Measurements from ENCODE around the gene DLG2. TPM values are rescaled to one million over a fixed set of nuclear protein-coding genes. Genes with fewer than 3 reads are reported as not detected.

The DLG2 gene
- total and polyA plus RNA-seq, 2 of the 8 experiments (the other 6 are each of a cell fraction or from before 2014, with no cell fraction given), result 1.7 to 14.3 TPM

GRCh38 chr11:83685730-83686129 lies 1941.4 kb downstream of the DLG2 start:
- H4K8ac ChIP-seq (ENCODE audit: extremely low read depth, insufficient read depth, low read length), result no peak overlapping the region
- H3K79me2 ChIP-seq (ENCODE audit: control insufficient read depth in 1 of 2, insufficient read depth in 2 of 2, low read length in 2 of 2), result no peaks in the 10 kb centered on the region
- H3K23me2 ChIP-seq (ENCODE audit: low read depth, low read length), result no peaks in the 10 kb centered on the region
- H3K14ac ChIP-seq (ENCODE audit: insufficient read length), result no peak overlapping the region
- no peak overlapping the region for H3K9ac ChIP-seq (replicated peaks in 1 of 4; ENCODE audit: extremely low read depth in 1 of 4, low read depth in 3 of 4, low read length in 3 of 4)
- no peak overlapping the region for H2BK5ac ChIP-seq (ENCODE audit: low read depth, low read length)
- POLR2A ChIA-PET (ENCODE audit: partially characterized antibody), result no interaction called here
- no peaks in the 10 kb centered on the region for H3K36me3 ChIP-seq (ENCODE audit: control insufficient read depth in 2 of 4, insufficient read depth in 4 of 4, low read length in 3 of 4)
- FAIRE-seq, result no peak
- H3K27me3 ChIP-seq (replicated peaks in 1 of 4; ENCODE audit: control insufficient read depth in 3 of 4, extremely low read depth in 1 of 4, insufficient read depth in 3 of 4, low read length in 3 of 4), result no peaks in the 10 kb centered on the region
- no peaks in the 10 kb centered on the region for H3K9me3 ChIP-seq (ENCODE audit: insufficient read depth in 2 of 2, low read depth in 1 of 2, low read length in 1 of 2)
- TF ChIP-seq CEBPB (IDR thresholded peaks at IDR 0.05; ENCODE audit: low read depth, low read length) (peak; percentile 19; the same call in 1 of the 2 replicates), HDAC6 (IDR thresholded peaks at IDR 0.05; ENCODE audit: low read depth, low read length) (no peak)
- DNase-seq (ENCODE audit: low read depth in 1 of 2, low spot score in 2 of 2), result no peak
- no peak overlapping the region for H2AFZ ChIP-seq (ENCODE audit: low read length)
- CTCF ChIA-PET (ENCODE audit: partially characterized antibody), result interaction anchor here (1.3 kb wide), 1 partner anchor 10 kb away, joined by 3 read pairs; no protein-coding TSS in a partner anchor
- no peak overlapping the region for H3K4ac ChIP-seq (replicated peaks; ENCODE audit: insufficient read length, low read depth, low read length)
- no peaks in the 10 kb centered on the region for H4K20me1 ChIP-seq (replicated peaks in 1 of 2; ENCODE audit: control insufficient read depth in 1 of 2, insufficient read depth in 2 of 2, low read length in 2 of 2)
- no peak overlapping the region for H2BK120ac ChIP-seq (replicated peaks; ENCODE audit: low read depth, low read length)
- no peak overlapping the region for H3K23ac ChIP-seq (ENCODE audit: insufficient read length)
- no peak overlapping the region for H2BK15ac ChIP-seq (ENCODE audit: low read length)
- no peak overlapping the region for H4K5ac ChIP-seq (ENCODE audit: insufficient read length, low read depth, low read length)
- no peak overlapping the region for H4K91ac ChIP-seq (replicated peaks; ENCODE audit: insufficient read length, low read length)
- no peak overlapping the region for H2BK12ac ChIP-seq (ENCODE audit: low read depth, low read length)
- no peak overlapping the region for H2AK5ac ChIP-seq (ENCODE audit: low read depth, low read length)
- no peak overlapping the region for H3K4me2 ChIP-seq (ENCODE audit: insufficient read depth in 1 of 2, low read depth in 2 of 2, low read length in 2 of 2)
- peaks cover 0 to 9% (median 5%) of the 10 kb centered on the region in 4 experiments; a peak in 3 of 7 replicates for H3K4me1 ChIP-seq (replicated peaks in 1 of 4; ENCODE audit: control insufficient read depth in 3 of 4, insufficient read depth in 4 of 4, low read length in 3 of 4)
- H3K18ac ChIP-seq (ENCODE audit: extremely low read depth, low read length), result no peak overlapping the region
- no peak overlapping the region for H2BK20ac ChIP-seq (ENCODE audit: low read length)
- no peaks in the 10 kb centered on the region for H3K79me1 ChIP-seq (ENCODE audit: low read depth, low read length)
- WGBS, 2 experiments (ENCODE audit: extremely low coverage in 1 of 2, insufficient coverage in 1 of 2, insufficient read length in 1 of 2, insufficient replicate concordance in 2 of 2, low coverage in 1 of 2, low lambda C conversion rate in 2 of 2, missing lambda C conversion rate in 1 of 2), result 94% methylated on average over 2 of the region's 2 CpGs; no CpG with 5 or more reads in 1 of the 2 experiments
- H3K27ac ChIP-seq (ENCODE audit: low read depth, low read length), result no peak overlapping the region
- H3K56ac ChIP-seq (replicated peaks; ENCODE audit: insufficient read length, low read depth, low read length), result no peak overlapping the region
- no peak overlapping the region for H3K4me3 ChIP-seq (ENCODE audit: extremely low read depth in 1 of 4, insufficient read depth in 2 of 4, low read depth in 3 of 4, low read length in 4 of 4)
